GM23248 (cell line): ENCODE measurements around the gene DENND4C. TPM values are rescaled to one million over a fixed set of nuclear protein-coding genes. Genes with fewer than 3 reads are reported as not detected.

Experiments
- DNase-seq: peaks from one replicate; pipeline ENCODE4 v3.0.0-alpha.2; 2015
- H2AFZ ChIP-seq: fragments of 200-600 bp; sonication (generic); 2 replicates; pipeline ENCODE4 v1.6.1; 2016; ENCODE audit warnings: antibody characterized with exemption
- H3F3A ChIP-seq: fragments of 200-600 bp; sonication (generic); 2 replicates; pipeline ENCODE4 v1.6.1; 2016; ENCODE audit warnings: mild to moderate bottlenecking, antibody characterized with exemption, mixed run types; ENCODE audit not compliant: insufficient read depth
- H3K27ac ChIP-seq: fragments of 200-600 bp; sonication (generic); 2 replicates; pipeline ENCODE4 v1.5.1; 2016; ENCODE audit warnings: mild to moderate bottlenecking
- H3K27me3 ChIP-seq: fragments of 200-600 bp; sonication (generic); replicated peaks from 2 replicates; pipeline ENCODE4 v1.6.1; 2016; ENCODE audit warnings: mild to moderate bottlenecking; ENCODE audit not compliant: insufficient read depth
- H3K36me3 ChIP-seq: fragments of 200-600 bp; sonication (generic); 2 replicates; pipeline ENCODE4 v1.6.1; 2016; ENCODE audit warnings: low read depth, mild to moderate bottlenecking
- H3K4me1 ChIP-seq: fragments of 200-600 bp; sonication (generic); 2 replicates; pipeline ENCODE4 v1.6.1; 2016; ENCODE audit warnings: mild to moderate bottlenecking; ENCODE audit not compliant: insufficient read depth
- H3K4me2 ChIP-seq: fragments of 200-600 bp; sonication (generic); one replicate; pipeline ENCODE4 v1.6.1; 2016; ENCODE audit warnings: mild to moderate bottlenecking; ENCODE audit not compliant: unreplicated experiment
- H3K4me3 ChIP-seq: fragments of 200-600 bp; sonication (generic); 2 replicates; pipeline ENCODE4 v1.5.1; 2016; ENCODE audit warnings: mild to moderate bottlenecking
- H3K79me2 ChIP-seq: fragments of 200-600 bp; sonication (generic); 2 replicates; pipeline ENCODE4 v1.6.1; 2016; ENCODE audit warnings: mild to moderate bottlenecking; ENCODE audit not compliant: insufficient read depth
- H3K9ac ChIP-seq: fragments of 200-600 bp; sonication (generic); 2 replicates; pipeline ENCODE4 v1.6.1; 2016; ENCODE audit warnings: mild to moderate bottlenecking
- H3K9me2 ChIP-seq: fragments of 200-600 bp; sonication (generic); 2 replicates; pipeline ENCODE4 v1.6.1; 2016; ENCODE audit warnings: mixed run types, mild to moderate bottlenecking, moderate library complexity; ENCODE audit not compliant: insufficient read depth
- H3K9me3 ChIP-seq: fragments of 200-600 bp; sonication (generic); one replicate; pipeline ENCODE4 v1.6.1; 2017; ENCODE audit warnings: low read depth
- H4K20me1 ChIP-seq: fragments of 200-600 bp; sonication (generic); 2 replicates; pipeline ENCODE4 v1.6.0; 2016; ENCODE audit not compliant: insufficient read depth
- EZH2 ChIP-seq: fragments of 200-600 bp; sonication (generic); IDR thresholded peaks from 2 replicates; pipeline ENCODE4 v1.6.1; 2018; ENCODE audit warnings: antibody characterized with exemption, mild to moderate bottlenecking; ENCODE audit not compliant: insufficient read depth, poor library complexity, severe bottlenecking
- EZH2phosphoT487 ChIP-seq: fragments of 200-600 bp; sonication (generic); IDR thresholded peaks from 2 replicates; pipeline ENCODE4 v1.6.1; 2018; ENCODE audit warnings: antibody characterized with exemption, moderate library complexity, mild to moderate bottlenecking, low read depth; ENCODE audit not compliant: insufficient read depth
- WGBS, 2 experiments: methylation state at CpG; one replicate each; pipeline ENCODE4 v1.1.6; 2015 to 2017; ENCODE audit warnings: low lambda C conversion rate in 2 of 2, low coverage in 1 of 2; ENCODE audit errors: missing lambda C conversion rate in 2 of 2; 5-methylcytosine and 5-hydroxymethylcytosine counted together
- in situ Hi-C: fragments of 300-500 bp; cut with MboI; formaldehyde crosslinking; loops from 2 replicates; pipeline ENCODE4 v1.15.0; 2020
- polyA plus RNA-seq: library from polyadenylated mRNA; unstranded; fragments of >200 nt; fragmentation: Nextera tagmentation; extraction: Ambion mirVana; gene quantifications from 2 replicates; pipeline ENCODE4 v1.2.1, GENCODE V29; 2016
- total RNA-seq: library from RNA; depleted of rRNA; stranded (reverse); fragments of >200 nt; shearing (Covaris generic); gene quantifications from 2 replicates; pipeline ENCODE4 v1.2.3, GENCODE V29; 2014

Gene DENND4C
- total and polyA plus RNA-seq, 2 experiments from 2014 or later, result 11.8 to 28.9 TPM

DNA sequence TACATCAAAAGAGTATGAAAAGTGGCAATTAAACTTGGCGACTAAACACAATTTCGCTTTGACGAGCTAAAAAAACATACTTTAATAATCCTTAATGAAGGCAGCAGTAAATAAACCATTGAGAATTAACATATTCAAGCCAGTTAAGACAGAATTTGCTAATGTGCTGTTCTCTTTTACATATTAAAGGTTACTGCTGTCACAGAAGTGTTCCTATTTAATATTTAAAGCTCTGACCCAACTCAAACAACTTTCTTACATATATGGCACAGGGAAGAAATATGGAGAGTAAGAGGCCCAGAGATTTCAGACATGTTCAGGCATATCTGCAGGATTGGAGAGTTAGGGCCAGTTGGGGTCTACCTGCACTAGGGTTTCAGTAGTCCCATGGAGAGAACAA, 16.7 kb upstream of the DENND4C start:
- Histone ChIP-seq H3F3A (no peaks in the 10 kb centered on the region), H2AFZ (no peak overlapping the region), H3K9me3 (no peaks in the 10 kb centered on the region), H3K9ac (no peak overlapping the region), H3K36me3 (no peaks in the 10 kb centered on the region), H3K4me2 (no peak overlapping the region), H3K4me1 (no peaks in the 10 kb centered on the region), H4K20me1 (no peaks in the 10 kb centered on the region), H3K4me3 (no peak overlapping the region), H3K27me3 (no peaks in the 10 kb centered on the region), H3K79me2 (no peaks in the 10 kb centered on the region), H3K9me2 (no peaks in the 10 kb centered on the region), H3K27ac (no peak overlapping the region)
- TF ChIP-seq EZH2phosphoT487, result no peak
- no peak for TF ChIP-seq EZH2
- WGBS, 2 experiments, result 76 to 82% methylated on average over 3 of the region's 3 CpGs
- DNase-seq, result no peak
- in situ Hi-C loops, result no loop called here

DNA sequence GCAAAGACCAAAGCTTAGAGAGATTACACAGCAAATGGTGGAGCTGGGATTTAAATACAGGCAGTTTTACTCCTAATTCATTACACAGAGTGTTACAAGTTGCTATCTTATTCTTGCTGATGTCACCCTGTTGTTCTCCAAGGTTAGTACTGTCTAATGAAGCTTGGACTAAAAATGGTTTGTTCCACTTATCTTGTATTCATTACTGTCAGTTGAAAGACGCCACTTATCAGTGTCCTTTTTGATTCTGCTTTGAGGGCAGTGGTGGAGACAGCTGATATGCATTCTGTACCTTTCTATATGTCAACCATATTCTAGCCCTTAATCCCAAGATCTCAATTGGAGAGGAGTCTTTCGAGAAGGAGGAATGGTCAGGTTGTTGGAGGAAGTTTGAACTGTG, 14.0 kb upstream of the DENND4C start:
- no peaks in the 10 kb centered on the region for H3K9me3 ChIP-seq
- in situ Hi-C loops, result no loop called here
- H3K9me2 ChIP-seq, result no peaks in the 10 kb centered on the region
- no peak overlapping the region for H3K4me2 ChIP-seq
- DNase-seq, result no peak
- 62 to 73% methylated on average over 2 of the region's 2 CpGs for WGBS, 2 experiments
- no peaks in the 10 kb centered on the region for H3K79me2 ChIP-seq
- H3K4me1 ChIP-seq, result no peaks in the 10 kb centered on the region
- H4K20me1 ChIP-seq, result no peaks in the 10 kb centered on the region
- TF ChIP-seq EZH2 (no peak), EZH2phosphoT487 (no peak)
- no peak overlapping the region for H3K27ac ChIP-seq
- no peaks in the 10 kb centered on the region for H3F3A ChIP-seq
- H2AFZ ChIP-seq, result no peak overlapping the region
- no peaks in the 10 kb centered on the region for H3K27me3 ChIP-seq
- H3K36me3 ChIP-seq, result no peaks in the 10 kb centered on the region
- no peak overlapping the region for H3K4me3 ChIP-seq
- H3K9ac ChIP-seq, result no peak overlapping the region

DNA sequence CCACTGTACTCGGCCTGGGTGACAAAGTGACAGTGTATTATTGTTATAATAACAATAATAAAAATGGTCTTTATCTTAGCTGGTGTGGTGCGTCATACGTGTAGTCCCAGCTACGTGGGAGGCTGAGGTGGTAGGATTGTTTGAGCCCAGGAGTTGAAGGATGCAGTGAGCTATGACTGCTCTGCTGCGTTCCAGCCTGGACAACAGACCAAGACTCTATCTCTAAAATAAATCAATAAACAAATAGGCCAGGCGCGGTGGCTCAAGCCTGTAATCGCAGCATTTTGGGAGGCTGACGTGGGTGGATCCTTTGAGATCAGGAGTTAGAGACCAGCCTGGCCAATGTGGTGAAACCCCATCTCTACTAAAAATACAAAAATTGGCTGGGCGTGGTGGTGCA, 9.2 kb upstream of the DENND4C start:
- no peaks in the 10 kb centered on the region for H3K9me2 ChIP-seq
- DNase-seq, result no peak
- H3K79me2 ChIP-seq, result no peaks in the 10 kb centered on the region
- no peaks in the 10 kb centered on the region for H3K9me3 ChIP-seq
- H3K36me3 ChIP-seq, result no peaks in the 10 kb centered on the region
- no peak overlapping the region for H2AFZ ChIP-seq
- in situ Hi-C loops, result no loop called here
- no peak overlapping the region for H3K4me2 ChIP-seq
- 78 to 88% methylated on average over 10 of the region's 10 CpGs for WGBS, 2 experiments
- H3K27ac ChIP-seq, result no peak overlapping the region
- no peaks in the 10 kb centered on the region for H3K27me3 ChIP-seq
- H3F3A ChIP-seq, result no peaks in the 10 kb centered on the region
- H4K20me1 ChIP-seq, result no peaks in the 10 kb centered on the region
- H3K9ac ChIP-seq, result no peak overlapping the region
- no peaks in the 10 kb centered on the region for H3K4me1 ChIP-seq
- TF ChIP-seq EZH2 (no peak), EZH2phosphoT487 (no peak)
- no peak overlapping the region for H3K4me3 ChIP-seq

DNA sequence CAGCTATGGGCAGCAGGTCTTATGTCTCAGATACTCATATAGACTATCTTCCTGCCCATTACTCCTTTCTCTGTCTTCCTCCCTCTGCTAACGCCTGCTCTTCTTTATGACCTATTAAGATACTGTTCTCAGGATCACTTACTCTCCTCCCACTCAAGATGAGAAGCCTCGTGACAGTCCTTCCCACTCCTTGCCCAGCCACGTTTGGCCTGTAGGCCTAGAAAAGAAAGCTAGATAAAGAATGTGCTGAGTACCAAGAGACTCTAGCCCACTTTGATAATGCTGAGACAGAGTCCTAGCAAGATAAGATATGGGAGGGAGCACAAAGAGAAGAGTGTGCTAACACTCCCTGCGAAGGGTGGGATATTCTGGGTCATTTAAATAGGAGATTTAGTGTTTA, 6.8 kb upstream of the DENND4C start:
- no peaks in the 10 kb centered on the region for H3K79me2 ChIP-seq
- no peaks in the 10 kb centered on the region for H3K4me1 ChIP-seq
- no peak overlapping the region for H3K4me2 ChIP-seq
- no peaks in the 10 kb centered on the region for H3F3A ChIP-seq
- H3K9me3 ChIP-seq, result no peaks in the 10 kb centered on the region
- WGBS, 2 experiments, result 78 to 79% methylated on average over 4 of the region's 4 CpGs
- H3K27ac ChIP-seq, result no peak overlapping the region
- no peak overlapping the region for H3K9ac ChIP-seq
- no peaks in the 10 kb centered on the region for H4K20me1 ChIP-seq
- TF ChIP-seq EZH2phosphoT487, result no peak
- TF ChIP-seq EZH2, result no peak
- H3K9me2 ChIP-seq, result no peaks in the 10 kb centered on the region
- no peaks in the 10 kb centered on the region for H3K36me3 ChIP-seq
- no peaks in the 10 kb centered on the region for H3K27me3 ChIP-seq
- no peak overlapping the region for H3K4me3 ChIP-seq
- no peak overlapping the region; the same call in 1 of the 2 replicates for H2AFZ ChIP-seq
- in situ Hi-C loops, result no loop called here
- no peak for DNase-seq

DNA sequence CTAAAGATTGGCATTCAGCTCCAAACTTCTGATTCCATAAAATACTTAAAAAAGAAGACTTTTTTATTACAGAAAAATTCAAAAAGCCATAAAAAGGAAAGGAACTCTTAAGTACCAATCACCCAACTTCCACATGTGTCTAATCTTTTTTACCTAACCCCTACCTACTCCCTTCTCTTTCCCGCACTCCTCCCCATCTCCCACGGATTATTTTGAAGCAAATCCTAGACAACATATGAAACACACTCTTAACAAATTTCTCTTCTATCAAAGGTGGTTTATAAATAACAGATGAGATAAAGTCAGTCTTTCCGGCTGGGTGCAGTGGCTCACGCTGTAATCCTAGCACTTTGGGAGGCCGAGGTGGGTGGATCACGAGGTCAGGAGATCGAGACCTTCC, 5.9 kb upstream of the DENND4C start:
- no peaks in the 10 kb centered on the region for H3K4me1 ChIP-seq

More for the DNA sequence above, 5.9 kb upstream of the DENND4C start:
- no peak overlapping the region for H3K27ac ChIP-seq
- no peak overlapping the region for H2AFZ ChIP-seq
- H3K79me2 ChIP-seq, result no peaks in the 10 kb centered on the region
- TF ChIP-seq EZH2phosphoT487 (no peak), EZH2 (no peak)
- in situ Hi-C loops, result no loop called here
- H3K9me2 ChIP-seq, result no peaks in the 10 kb centered on the region
- no peak overlapping the region for H3K4me2 ChIP-seq
- DNase-seq, result no peak
- no peak overlapping the region for H3K9ac ChIP-seq
- no peaks in the 10 kb centered on the region for H3K36me3 ChIP-seq
- H3F3A ChIP-seq, result no peaks in the 10 kb centered on the region
- no peak overlapping the region for H3K4me3 ChIP-seq
- no peaks in the 10 kb centered on the region for H4K20me1 ChIP-seq
- H3K27me3 ChIP-seq, result no peaks in the 10 kb centered on the region
- WGBS, 2 experiments, result 86% methylated on average over 7 of the region's 7 CpGs
- H3K9me3 ChIP-seq, result no peaks in the 10 kb centered on the region
